PC-3 (cell line): ENCODE measurements around the gene DPH2. TPM values are rescaled to one million over a fixed set of nuclear protein-coding genes. Genes with fewer than 3 reads are reported as not detected.

Experiments
- ATAC-seq: fragments of 200-7000 bp; cut with Tn5 transposase; 2 replicates; pipeline ENCODE4 v1.9.1; 2020; ENCODE audit warnings: mild to moderate bottlenecking, moderate library complexity
- BruUV-seq: library from RNA; stranded (reverse); fragments of 400-500 nt; replicated peaks from 2 replicates; lab custom pipeline; 2021; lab: Mats Ljungman, UMichigan
- CTCF ChIA-PET: fragments of 300-600 bp; sonication (Branson Sonifier 250); formaldehyde crosslinking; loops from one replicate; lab custom pipeline; 2022; ENCODE audit warnings: antibody characterized with exemption; lab: Charles Lee
- POLR2A ChIA-PET: fragments of 300-600 bp; sonication (Branson Sonifier 250); formaldehyde crosslinking; loops from one replicate; lab custom pipeline; 2022; ENCODE audit warnings: antibody characterized with exemption; ENCODE audit not compliant: unreplicated experiment; lab: Charles Lee
- DNase-seq: peaks from one replicate; pipeline ENCODE4 v3.0.0-alpha.2; 2015
- H2AFZ ChIP-seq: fragments of 300-600 bp; sonication (generic); 2 replicates; pipeline ENCODE4 v1.6.0; 2016; ENCODE audit warnings: antibody characterized with exemption, low read length
- H3F3A ChIP-seq: fragments of 300-600 bp; sonication (generic); one replicate; pipeline ENCODE4 v1.6.0; 2017; ENCODE audit warnings: antibody characterized with exemption, low read length, control low read depth, mild to moderate bottlenecking; ENCODE audit not compliant: unreplicated experiment
- H3K27ac ChIP-seq: fragments of 300-600 bp; sonication (generic); 2 replicates; pipeline ENCODE4 v1.5.1; 2016; ENCODE audit warnings: mild to moderate bottlenecking, low read length
- H3K27me3 ChIP-seq: fragments of 300-600 bp; sonication (generic); 2 replicates; pipeline ENCODE4 v1.6.1; 2016; ENCODE audit warnings: low read length, mixed read lengths
- H3K36me3 ChIP-seq: fragments of 300-600 bp; sonication (generic); 2 replicates; pipeline ENCODE4 v1.6.1; 2016; ENCODE audit warnings: low read depth, mixed run types, low read length, mixed read lengths
- H3K4me1 ChIP-seq: fragments of 300-600 bp; sonication (generic); 2 replicates; pipeline ENCODE4 v1.5.1; 2016; ENCODE audit warnings: low read length; ENCODE audit not compliant: insufficient read depth
- H3K4me2 ChIP-seq: fragments of 300-600 bp; sonication (generic); 2 replicates; pipeline ENCODE4 v1.6.0; 2016; ENCODE audit warnings: low read length
- H3K4me3 ChIP-seq: fragments of 300-600 bp; sonication (generic); 2 replicates; pipeline ENCODE4 v1.5.1; 2016; ENCODE audit warnings: mild to moderate bottlenecking, low read length, mixed read lengths
- H3K79me2 ChIP-seq: fragments of 300-600 bp; sonication (generic); 2 replicates; pipeline ENCODE4 v1.6.1; 2017; ENCODE audit warnings: low read length, mixed read lengths
- H3K9ac ChIP-seq: fragments of 300-600 bp; sonication (generic); 2 replicates; pipeline ENCODE4 v1.6.0; 2016; ENCODE audit warnings: mild to moderate bottlenecking, low read length
- H3K9me2 ChIP-seq: fragments of 300-600 bp; sonication (generic); replicated peaks from 2 replicates; pipeline ENCODE4 v1.6.1; 2016; ENCODE audit warnings: mixed run types, low read length, mixed read lengths
- H3K9me3 ChIP-seq: fragments of 300-600 bp; sonication (generic); 2 replicates; pipeline ENCODE4 v1.6.1; 2016; ENCODE audit warnings: low read length, mixed read lengths
- H4K20me1 ChIP-seq: fragments of 300-600 bp; sonication (generic); 2 replicates; pipeline ENCODE4 v1.6.1; 2016; ENCODE audit warnings: low read length, mixed read lengths
- EZH2 ChIP-seq: fragments of 300-600 bp; sonication (generic); IDR thresholded peaks from one replicate; pipeline ENCODE4 v1.6.1; 2017; ENCODE audit warnings: antibody characterized with exemption, mild to moderate bottlenecking, low read length; ENCODE audit not compliant: unreplicated experiment
- EZH2phosphoT487 ChIP-seq: fragments of 300-600 bp; sonication (generic); IDR thresholded peaks from 2 replicates; pipeline ENCODE4 v1.6.1; 2018; ENCODE audit warnings: mild to moderate bottlenecking, antibody characterized with exemption, low read length, borderline replicate concordance
- intact Hi-C: fragments of 100-400 bp; cut with micrococcal nuclease; formaldehyde crosslinking; loops from 2 replicates; pipeline ENCODE4 v1.9.0; 2023
- total RNA-seq: library from RNA; depleted of rRNA; stranded (reverse); fragments of >200 nt; gene quantifications from 2 replicates; pipeline ENCODE4 v1.2.3, GENCODE V29; 2014
- TF ChIP-seq, protein P1 (sequence below): fragments of 300-600 bp; sonication (generic); conservative IDR thresholded peaks from 2 replicates; pipeline ENCODE4 v1.5.1; 2017; ENCODE audit warnings: antibody characterized with exemption, low read depth, mild to moderate bottlenecking, low read length

DPH2 gene
- total RNA-seq, 1 experiment from 2014 or later = 46.3 TPM

DNA sequence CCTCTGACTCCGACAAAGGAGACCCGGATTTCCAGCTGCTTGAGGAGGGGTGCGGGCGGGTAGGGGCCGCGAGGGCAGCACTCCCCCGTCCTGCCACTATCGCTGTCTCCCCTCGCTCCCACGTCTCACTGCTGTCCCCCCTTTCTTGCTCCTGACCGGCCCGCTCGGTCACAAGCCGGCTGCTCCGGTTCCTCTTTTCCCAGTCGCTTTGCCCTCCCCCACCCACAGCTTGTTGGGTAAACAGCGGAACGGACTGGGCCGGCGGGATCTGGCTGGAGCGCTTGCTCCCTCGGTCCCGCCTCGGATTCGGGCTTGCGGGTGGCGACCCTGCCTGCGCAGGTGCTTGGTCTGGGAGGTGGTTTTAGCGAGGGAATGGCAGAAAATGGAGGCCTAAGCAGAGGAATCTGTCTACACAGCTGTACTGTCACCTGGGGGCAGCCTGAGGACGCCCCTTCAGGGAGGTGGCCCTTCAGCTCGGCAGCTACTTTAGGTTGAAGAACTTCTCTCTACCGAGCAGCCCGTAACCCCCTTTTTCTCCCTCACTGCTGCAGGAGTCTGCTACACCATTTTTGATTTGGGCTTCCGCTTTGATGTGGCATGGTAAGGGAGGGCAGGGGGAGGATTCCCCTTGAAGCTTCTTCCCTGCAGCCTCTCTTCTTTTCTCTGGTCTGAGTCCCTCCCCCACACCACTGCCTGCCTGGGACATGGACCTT, 5.6 kb downstream of the DPH2 start:
- ChIA-PET POLR2A (no interaction called here), CTCF (interaction anchor here (0.6 to 0.9 kb wide), 2 partner anchors 39 to 41 kb away, joined by 3 to 4 read pairs; no protein-coding TSS in a partner anchor)
- H3K4me2 ChIP-seq = peak overlapping the region; percentile 99
- peaks cover 36% of the 10 kb centered on the region for H3K36me3 ChIP-seq
- H3K9me3 ChIP-seq = no peaks in the 10 kb centered on the region
- H3F3A ChIP-seq = no peaks in the 10 kb centered on the region
- no peaks in the 10 kb centered on the region for H3K27me3 ChIP-seq
- intact Hi-C loops = no loop called here
- peak overlapping the region; percentile 95 for H3K9ac ChIP-seq
- peaks cover 58% of the 10 kb centered on the region for H3K4me1 ChIP-seq
- H2AFZ ChIP-seq = peak overlapping the region; percentile 91
- peaks cover 66% of the 10 kb centered on the region for H3K79me2 ChIP-seq
- no peaks in the 10 kb centered on the region for H3K9me2 ChIP-seq
- TF ChIP-seq EZH2phosphoT487 = no peak
- peak overlapping the region; percentile 94 for H3K4me3 ChIP-seq
- TSS peak; percentile 23 for BruUV-seq
- peaks cover 23% of the 10 kb centered on the region; the same call in 1 of the 2 replicates for H4K20me1 ChIP-seq
- ATAC-seq (0 out of 2 replicates have a peak, but pooled peaks have one; percentile 0), DNase-seq (no peak)
- H3K27ac ChIP-seq = peak overlapping the region; percentile 55

DNA sequence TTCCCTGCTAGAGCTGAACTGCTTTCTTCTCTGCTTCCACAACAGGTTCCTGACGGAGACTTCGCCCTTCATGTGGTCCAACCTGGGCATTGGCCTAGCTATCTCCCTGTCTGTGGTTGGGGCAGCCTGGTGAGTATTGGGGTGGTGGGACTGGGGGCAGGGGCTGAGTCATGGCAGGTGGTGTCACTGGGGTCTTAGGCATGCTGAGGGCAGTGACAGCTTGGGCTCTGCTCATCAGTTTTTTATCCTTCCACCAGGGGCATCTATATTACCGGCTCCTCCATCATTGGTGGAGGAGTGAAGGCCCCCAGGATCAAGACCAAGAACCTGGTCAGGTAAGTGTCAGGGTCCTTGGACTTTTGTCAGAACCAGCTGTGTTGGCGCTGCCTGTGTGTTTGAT, 6.2 kb downstream of the DPH2 start:
- DNase-seq (no peak), ATAC-seq (no peak)
- POLR2A ChIA-PET = no interaction called here
- Histone ChIP-seq H3F3A (no peaks in the 10 kb centered on the region), H2AFZ (no peak overlapping the region), H3K4me2 (peak overlapping the region; percentile 99), H3K9me3 (no peaks in the 10 kb centered on the region), H3K27ac (no peak overlapping the region), H3K36me3 (peaks cover 34% of the 10 kb centered on the region), H3K79me2 (peaks cover 66% of the 10 kb centered on the region), H3K4me1 (peaks cover 60% of the 10 kb centered on the region), H4K20me1 (peaks cover 23% of the 10 kb centered on the region; the same call in 1 of the 2 replicates), H3K9ac (peak overlapping the region; percentile 95), H3K9me2 (no peaks in the 10 kb centered on the region), H3K27me3 (no peaks in the 10 kb centered on the region), H3K4me3 (peak overlapping the region; percentile 94)
- TF ChIP-seq, protein P1, sequence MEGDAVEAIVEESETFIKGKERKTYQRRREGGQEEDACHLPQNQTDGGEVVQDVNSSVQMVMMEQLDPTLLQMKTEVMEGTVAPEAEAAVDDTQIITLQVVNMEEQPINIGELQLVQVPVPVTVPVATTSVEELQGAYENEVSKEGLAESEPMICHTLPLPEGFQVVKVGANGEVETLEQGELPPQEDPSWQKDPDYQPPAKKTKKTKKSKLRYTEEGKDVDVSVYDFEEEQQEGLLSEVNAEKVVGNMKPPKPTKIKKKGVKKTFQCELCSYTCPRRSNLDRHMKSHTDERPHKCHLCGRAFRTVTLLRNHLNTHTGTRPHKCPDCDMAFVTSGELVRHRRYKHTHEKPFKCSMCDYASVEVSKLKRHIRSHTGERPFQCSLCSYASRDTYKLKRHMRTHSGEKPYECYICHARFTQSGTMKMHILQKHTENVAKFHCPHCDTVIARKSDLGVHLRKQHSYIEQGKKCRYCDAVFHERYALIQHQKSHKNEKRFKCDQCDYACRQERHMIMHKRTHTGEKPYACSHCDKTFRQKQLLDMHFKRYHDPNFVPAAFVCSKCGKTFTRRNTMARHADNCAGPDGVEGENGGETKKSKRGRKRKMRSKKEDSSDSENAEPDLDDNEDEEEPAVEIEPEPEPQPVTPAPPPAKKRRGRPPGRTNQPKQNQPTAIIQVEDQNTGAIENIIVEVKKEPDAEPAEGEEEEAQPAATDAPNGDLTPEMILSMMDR = no peak; the same call in 1 of the 2 replicates
- no peak for TF ChIP-seq EZH2
- TF ChIP-seq EZH2phosphoT487 = no peak
- BruUV-seq = no TSS peak
- CTCF ChIA-PET = no interaction called here
- intact Hi-C loops = no loop called here

DNA sequence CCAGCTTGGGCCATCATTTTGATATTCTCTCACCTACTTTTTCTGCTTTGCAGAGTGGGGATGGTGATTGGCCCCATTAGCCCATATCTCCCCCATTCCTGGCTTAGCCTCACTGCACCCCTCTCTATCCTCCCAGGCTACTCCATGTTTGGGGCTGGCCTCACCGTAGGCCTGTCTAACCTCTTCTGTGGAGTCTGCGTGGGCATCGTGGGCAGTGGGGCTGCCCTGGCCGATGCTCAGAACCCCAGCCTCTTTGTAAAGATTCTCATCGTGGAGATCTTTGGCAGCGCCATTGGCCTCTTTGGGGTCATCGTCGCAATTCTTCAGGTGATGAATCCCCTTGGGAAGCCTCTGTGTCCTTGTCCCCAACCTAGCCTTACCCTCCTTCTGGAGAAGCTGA, 7.1 kb downstream of the DPH2 start:
- H3K27ac ChIP-seq = no peak overlapping the region
- H3K27me3 ChIP-seq = no peaks in the 10 kb centered on the region
- peak overlapping the region; percentile 94 for H3K4me3 ChIP-seq
- no peaks in the 10 kb centered on the region for H3K9me3 ChIP-seq
- CTCF ChIA-PET = interaction anchor here (1.0 kb wide), 1 partner anchor 213 kb away, joined by 3 read pairs; no protein-coding TSS in a partner anchor
- DNase-seq = no peak
- no peak for ATAC-seq
- no TSS peak for BruUV-seq
- peaks cover 59% of the 10 kb centered on the region for H3K4me1 ChIP-seq
- H3K9me2 ChIP-seq = no peaks in the 10 kb centered on the region
- intact Hi-C loops = no loop called here
- no peaks in the 10 kb centered on the region for H3F3A ChIP-seq
- peaks cover 68% of the 10 kb centered on the region for H3K79me2 ChIP-seq
- H3K9ac ChIP-seq = no peak overlapping the region
- H3K36me3 ChIP-seq = peaks cover 33% of the 10 kb centered on the region
- no peak overlapping the region for H2AFZ ChIP-seq
- peaks cover 23% of the 10 kb centered on the region; the same call in 1 of the 2 replicates for H4K20me1 ChIP-seq
- POLR2A ChIA-PET = no interaction called here
- peak overlapping the region; percentile 99 for H3K4me2 ChIP-seq
- TF ChIP-seq EZH2phosphoT487 (no peak), EZH2 (no peak)
- TF ChIP-seq, protein P1 = no peak
